ENCODE results near the gene DCLRE1C. TPM values are rescaled to one million over a fixed set of nuclear protein-coding genes. Genes with fewer than 3 reads are reported as not detected.
"Not testable (repeated sequence)": the region's sequence is repeated elsewhere in the genome, so short reads cannot be mapped to it uniquely, and the experiment has no call there.

Gene DCLRE1C
- total and polyA plus RNA-seq, 8 donors, result 8.3 to 24.6 (median 18.8) TPM

DNA sequence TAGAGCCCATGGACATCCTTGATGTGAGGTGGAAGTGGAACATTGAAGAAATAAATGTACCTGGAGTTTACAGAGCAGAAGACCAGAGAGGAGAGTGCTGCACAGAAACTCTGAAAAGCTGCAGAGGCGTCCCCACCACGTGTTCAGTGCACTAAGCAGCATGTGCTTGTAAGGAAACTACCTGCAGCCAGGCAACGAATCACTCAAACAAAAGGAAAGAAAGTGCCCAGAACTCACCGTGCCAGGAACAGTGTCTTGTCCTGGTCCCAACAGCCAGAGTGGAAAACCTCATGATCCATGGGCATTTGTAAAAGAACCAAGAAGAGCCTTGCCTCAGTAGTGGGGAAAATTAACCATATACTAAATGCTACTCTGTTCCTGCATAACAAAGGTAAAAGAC is 42.9 kb downstream of the DCLRE1C start:
- Histone ChIP-seq H3K9me3 (peaks cover 0 to 2% of the 10 kb centered on the region in 2 donors), H3K27me3 (no peaks in the 10 kb centered on the region), H3K36me3 (peaks cover 0 to 91% of the 10 kb centered on the region in 2 donors), H3K4me1 (no peaks in the 10 kb centered on the region), H3K27ac (no peak overlapping the region), H3K4me3 (no peak overlapping the region)
- ATAC-seq (no peak), DNase-seq (no peak)
- intact Hi-C loops (cut with DNase I), result no loop called here
- TF ChIP-seq, protein P1, sequence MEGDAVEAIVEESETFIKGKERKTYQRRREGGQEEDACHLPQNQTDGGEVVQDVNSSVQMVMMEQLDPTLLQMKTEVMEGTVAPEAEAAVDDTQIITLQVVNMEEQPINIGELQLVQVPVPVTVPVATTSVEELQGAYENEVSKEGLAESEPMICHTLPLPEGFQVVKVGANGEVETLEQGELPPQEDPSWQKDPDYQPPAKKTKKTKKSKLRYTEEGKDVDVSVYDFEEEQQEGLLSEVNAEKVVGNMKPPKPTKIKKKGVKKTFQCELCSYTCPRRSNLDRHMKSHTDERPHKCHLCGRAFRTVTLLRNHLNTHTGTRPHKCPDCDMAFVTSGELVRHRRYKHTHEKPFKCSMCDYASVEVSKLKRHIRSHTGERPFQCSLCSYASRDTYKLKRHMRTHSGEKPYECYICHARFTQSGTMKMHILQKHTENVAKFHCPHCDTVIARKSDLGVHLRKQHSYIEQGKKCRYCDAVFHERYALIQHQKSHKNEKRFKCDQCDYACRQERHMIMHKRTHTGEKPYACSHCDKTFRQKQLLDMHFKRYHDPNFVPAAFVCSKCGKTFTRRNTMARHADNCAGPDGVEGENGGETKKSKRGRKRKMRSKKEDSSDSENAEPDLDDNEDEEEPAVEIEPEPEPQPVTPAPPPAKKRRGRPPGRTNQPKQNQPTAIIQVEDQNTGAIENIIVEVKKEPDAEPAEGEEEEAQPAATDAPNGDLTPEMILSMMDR (IDR thresholded peaks at IDR 0.05), result no peak

DNA sequence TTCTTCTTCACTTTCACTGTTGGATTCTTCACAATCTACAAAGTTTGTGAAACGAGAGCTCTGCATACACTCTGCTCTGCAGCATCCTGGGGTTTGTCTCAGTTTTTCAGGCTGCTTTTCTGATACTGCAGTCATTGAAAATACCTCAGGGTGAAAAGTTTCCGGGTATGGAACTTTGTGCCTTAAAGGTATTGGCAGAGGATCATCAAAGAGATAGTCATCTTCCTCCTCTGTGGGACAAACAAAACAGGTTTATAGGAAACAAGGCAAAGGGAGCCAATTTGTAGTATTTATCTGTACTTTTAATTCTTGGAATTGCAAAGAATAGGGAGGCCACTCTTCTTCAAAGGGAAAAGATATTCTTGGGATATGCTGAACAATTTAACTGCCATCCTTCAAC is 44.8 kb downstream of the DCLRE1C start:
- ATAC-seq (no peak), DNase-seq (no peak)
- TF ChIP-seq, protein P1 (IDR thresholded peaks at IDR 0.05), result no peak
- Histone ChIP-seq H3K36me3 (peaks cover 0 to 90% of the 10 kb centered on the region in 2 donors), H3K4me1 (no peaks in the 10 kb centered on the region), H3K27ac (no peak overlapping the region), H3K9me3 (no peaks in the 10 kb centered on the region), H3K4me3 (no peak overlapping the region), H3K27me3 (no peaks in the 10 kb centered on the region)
- intact Hi-C loops (cut with DNase I), result no loop called here

DNA sequence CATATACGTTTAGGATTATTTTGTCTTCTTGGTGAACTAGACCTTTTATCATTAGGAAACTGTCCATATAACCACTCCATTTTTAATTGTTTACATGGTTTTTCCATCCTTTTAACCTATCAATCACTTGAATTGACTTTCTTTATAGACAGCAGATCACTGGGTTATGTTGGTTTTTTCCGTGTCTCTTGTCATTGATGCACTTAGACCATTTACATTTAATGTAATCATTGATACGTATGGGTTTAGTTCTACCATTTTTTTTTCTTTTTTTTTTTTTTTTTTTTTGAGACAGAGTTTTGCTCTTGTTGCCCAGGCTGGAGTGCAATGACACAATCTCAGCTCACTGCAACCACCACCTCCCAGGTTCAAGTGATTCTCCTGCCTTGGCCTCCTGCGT is 46.3 kb downstream of the DCLRE1C start:
- H3K4me1 ChIP-seq; H3K9me3 ChIP-seq; intact Hi-C loops (cut with DNase I); H3K27ac ChIP-seq; H3K27me3 ChIP-seq; DNase-seq; ATAC-seq; H3K4me3 ChIP-seq: not testable (repeated sequence)
- peaks cover 0 to 75% of the 10 kb centered on the region in 2 donors for H3K36me3 ChIP-seq

DNA sequence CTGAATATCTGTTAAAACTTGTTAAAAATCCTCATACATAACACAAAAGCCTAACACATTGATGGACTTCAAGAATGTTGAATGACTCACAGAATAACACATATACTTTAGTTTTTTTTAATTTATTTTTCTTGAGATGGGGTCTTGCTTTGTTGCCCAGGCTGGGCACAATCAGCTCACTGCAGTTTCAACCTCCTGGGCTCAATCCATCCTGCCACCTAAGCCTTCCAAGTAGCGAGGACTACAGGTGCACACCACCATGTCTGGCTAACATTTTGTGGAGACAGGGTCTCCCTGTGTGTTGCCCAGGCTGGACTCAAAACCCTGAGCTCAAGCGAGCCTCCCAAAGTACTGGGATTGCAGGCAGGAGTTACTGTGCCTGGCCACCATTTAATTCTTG is 47.1 kb downstream of the DCLRE1C start:
- TF ChIP-seq, protein P1 (IDR thresholded peaks at IDR 0.05), result no peak
- H3K4me3 ChIP-seq, result no peak overlapping the region
- intact Hi-C loops (cut with DNase I), result no loop called here
- no peaks in the 10 kb centered on the region for H3K27me3 ChIP-seq
- peaks cover 0 to 67% of the 10 kb centered on the region in 2 donors for H3K36me3 ChIP-seq
- no peak overlapping the region for H3K27ac ChIP-seq
- no peaks in the 10 kb centered on the region for H3K4me1 ChIP-seq
- DNase-seq (no peak), ATAC-seq (no peak)
- H3K9me3 ChIP-seq, result no peaks in the 10 kb centered on the region

DNA sequence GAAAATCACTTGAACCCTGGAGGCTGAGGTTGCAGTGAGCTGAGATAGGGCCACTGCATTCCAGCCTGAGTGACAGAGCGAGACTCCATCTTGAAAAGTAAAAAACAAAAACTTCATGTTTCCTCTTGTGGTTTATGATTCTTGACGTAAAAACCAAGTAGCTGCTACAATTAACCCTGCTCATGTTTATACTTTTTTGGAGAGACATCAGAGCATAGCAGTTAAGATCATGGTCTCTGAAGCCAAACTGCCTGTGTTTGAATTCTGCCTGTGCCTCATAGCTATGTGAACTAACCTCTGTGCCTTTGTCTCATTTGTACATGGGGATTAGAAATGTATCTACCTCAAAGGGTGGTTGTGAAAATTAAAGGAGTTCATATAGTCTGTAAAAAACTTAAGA is 48.0 kb downstream of the DCLRE1C start:
- no peak overlapping the region for H3K27ac ChIP-seq
- H3K4me1 ChIP-seq, result no peaks in the 10 kb centered on the region
- H3K9me3 ChIP-seq, result no peaks in the 10 kb centered on the region
- no peak for DNase-seq
- no peaks in the 10 kb centered on the region for H3K27me3 ChIP-seq
- ATAC-seq, result no peak
- H3K36me3 ChIP-seq, result peaks cover 0 to 58% of the 10 kb centered on the region in 2 donors
- intact Hi-C loops (cut with DNase I), result no loop called here
- TF ChIP-seq, protein P1 (IDR thresholded peaks at IDR 0.05), result no peak
- H3K4me3 ChIP-seq, result no peak overlapping the region

DNA sequence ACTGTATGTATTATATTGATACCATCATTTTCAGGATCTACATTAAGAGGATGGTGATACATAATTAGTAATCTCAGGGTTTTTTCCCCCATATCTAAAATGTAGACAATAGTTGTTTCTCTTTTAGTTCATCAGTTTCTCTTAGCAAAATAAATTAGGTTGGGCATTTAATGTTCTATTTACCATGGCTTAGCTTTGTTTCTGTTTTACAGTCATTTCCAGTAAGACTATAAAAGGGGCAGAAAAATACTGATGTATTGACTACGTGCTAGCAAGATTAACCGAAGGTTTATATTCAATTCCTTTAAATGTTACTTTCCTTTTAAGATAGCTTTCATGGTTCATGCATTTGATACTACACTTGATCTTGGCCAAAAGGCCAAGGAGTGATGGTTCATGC is 49.0 kb downstream of the DCLRE1C start:
- ATAC-seq (no peak), DNase-seq (no peak)
- intact Hi-C loops (cut with DNase I), result no loop called here
- TF ChIP-seq, protein P1 (IDR thresholded peaks at IDR 0.05), result no peak
- Histone ChIP-seq H3K36me3 (peaks cover 0 to 48% of the 10 kb centered on the region in 2 donors), H3K4me3 (no peak overlapping the region), H3K27ac (no peak overlapping the region), H3K9me3 (no peaks in the 10 kb centered on the region), H3K4me1 (no peaks in the 10 kb centered on the region), H3K27me3 (no peaks in the 10 kb centered on the region)

Data from left lung (tissue), 10 donors.